Measurements from ENCODE around the gene DGCR8. TPM values are rescaled to one million over a fixed set of nuclear protein-coding genes. Genes with fewer than 3 reads are reported as not detected.

DGCR8 gene
- polyA plus RNA-seq, 2 of the 4 experiments (the other 2 are of a cell fraction) = 18.1 to 21.3 TPM

- 86% methylated on average over 16 of the region's 32 CpGs for WGBS (ENCODE audit: missing lambda C conversion rate)
- H3K4me1 ChIP-seq = no peaks in the 10 kb centered on the region
- no peak overlapping the region for H3K4me3 ChIP-seq
- H3K4me2 ChIP-seq = no peak overlapping the region
- ChIA-PET POLR2A (no interaction called here), CTCF (interaction anchor here (0.7 kb wide), 1 partner anchor 172 kb away, joined by 3 read pairs; no protein-coding TSS in a partner anchor)
- no peak for FAIRE-seq
- H3K9me3 ChIP-seq = no peaks in the 10 kb centered on the region
- DNase-seq (ENCODE audit: low read depth in 1 of 2, low spot score in 1 of 2) = no peak
- no peak overlapping the region for H3K27ac ChIP-seq
- no peak for ATAC-seq
- TF ChIP-seq RAD21 (conservative IDR thresholded peaks at IDR 0.05 in 1 of 2, IDR thresholded peaks at IDR 0.05 in 1 of 2) (no peak), PBX3 (IDR thresholded peaks at IDR 0.05) (no peak), CBX8 (IDR thresholded peaks at IDR 0.05) (no peak), FOSL2 (IDR thresholded peaks at IDR 0.05) (no peak), FOSL2 (CRISPR knock-in tag; IDR thresholded peaks at IDR 0.05) (no peak), KDM5A (IDR thresholded peaks at IDR 0.05) (no peak), MAFK (IDR thresholded peaks at IDR 0.05; ENCODE audit: partially characterized antibody) (no peak), NPAS2 (CRISPR knock-in tag; IDR thresholded peaks at IDR 0.05; ENCODE audit: borderline replicate concordance) (no peak), PHF8 (IDR thresholded peaks at IDR 0.05; ENCODE audit: borderline replicate concordance, low read depth) (no peak), EP300 (IDR thresholded peaks at IDR 0.05) (no peak), MAZ (IDR thresholded peaks at IDR 0.05; ENCODE audit: borderline replicate concordance, low read depth, low read length) (no peak), HOXB5 (CRISPR knock-in tag; IDR thresholded peaks at IDR 0.05) (no peak), E2F6 (IDR thresholded peaks at IDR 0.05; ENCODE audit: borderline replicate concordance, low read depth) (no peak), RNF2 (IDR thresholded peaks at IDR 0.05; ENCODE audit: borderline replicate concordance, low read depth) (no peak), RCOR1 (IDR thresholded peaks at IDR 0.05; ENCODE audit: low read depth, low read length) (no peak), HMGXB4 (CRISPR knock-in tag; IDR thresholded peaks at IDR 0.05; ENCODE audit: borderline replicate concordance) (no peak), SREBF2 (IDR thresholded peaks at IDR 0.05) (no peak), ELK1 (IDR thresholded peaks at IDR 0.05; ENCODE audit: low read depth, low read length) (no peak), CEBPB (IDR thresholded peaks at IDR 0.05) (no peak), BHLHE40 (IDR thresholded peaks at IDR 0.05; ENCODE audit: low read depth, low read length) (no peak), ZNF302 (CRISPR knock-in tag; IDR thresholded peaks at IDR 0.05) (no peak)
Observed at GRCh38 chr22:20125201-20126174, 45.4 kb downstream of the DGCR8 start.

Data from A549 (cell line).